Common myeloid progenitor, CD34-positive (primary cell): ENCODE results near the gene ZNF385B. TPM values are rescaled to one million over a fixed set of nuclear protein-coding genes. Genes with fewer than 3 reads are reported as not detected.

Experiments
- CTCF ChIA-PET: fragments of 350-600 bp; sonication (Branson Sonifier 250); formaldehyde crosslinking; loops from one replicate; lab custom pipeline; 2021; ENCODE audit warnings: antibody characterized with exemption; lab: Charles Lee
- POLR2A ChIA-PET: fragments of 350-600 bp; sonication (Branson Sonifier 250); formaldehyde crosslinking; loops from one replicate; lab custom pipeline; 2021; ENCODE audit warnings: antibody characterized with exemption; lab: Charles Lee
- DNase-seq, 3 donors: peaks; one replicate each; pipeline versions ENCODE4 v3.0.0 to v3.0.0-alpha.2; 2013
- H3K27ac ChIP-seq, 2 experiments: 1 replicate in 1 of 2; 2 replicates in 1 of 2; pipeline ENCODE4 v1.7.0; 2013; ENCODE audit warnings: inconsistent platforms in 2 of 2, low read length in 2 of 2, mild to moderate bottlenecking in 2 of 2, low read depth in 1 of 2, moderate library complexity in 1 of 2; ENCODE audit not compliant: severe bottlenecking in 2 of 2, insufficient read depth in 1 of 2, poor library complexity in 1 of 2
- H3K27me3 ChIP-seq, 5 experiments: replicated peaks in 2 of 5; 1 replicate in 3 of 5; 2 replicates in 2 of 5; pipeline versions ENCODE4 v1.6.1 to v1.7.0; 2013; ENCODE audit warnings: low read length in 4 of 5, mild to moderate bottlenecking in 2 of 5, moderate library complexity in 2 of 5, inconsistent platforms in 1 of 5; ENCODE audit not compliant: insufficient read depth in 5 of 5, control insufficient read depth in 4 of 5
- H3K36me3 ChIP-seq, 4 experiments: 1 replicate in 2 of 4; 2 replicates in 2 of 4; pipeline versions ENCODE4 v1.6.1 to v1.7.0; 2013; ENCODE audit warnings: low read length in 3 of 4, control low read depth in 1 of 4, mild to moderate bottlenecking in 1 of 4; ENCODE audit not compliant: control insufficient read depth in 4 of 4, insufficient read depth in 4 of 4
- H3K4me1 ChIP-seq, 4 experiments: 1 replicate in 3 of 4; 2 replicates in 1 of 4; pipeline versions ENCODE4 v1.6.1 to v1.7.1; 2013; ENCODE audit warnings: low read length in 3 of 4, mild to moderate bottlenecking in 3 of 4, control low read depth in 1 of 4, inconsistent platforms in 1 of 4, moderate library complexity in 1 of 4; ENCODE audit not compliant: control insufficient read depth in 4 of 4, insufficient read depth in 4 of 4; ENCODE audit errors: control extremely low read depth in 1 of 4
- H3K4me3 ChIP-seq, 7 experiments: 1 replicate in 4 of 7; 2 replicates in 3 of 7; pipeline versions ENCODE4 v1.5.1 to v1.7.0; 2013; ENCODE audit warnings: mild to moderate bottlenecking in 7 of 7, low read length in 6 of 7, moderate library complexity in 6 of 7, inconsistent platforms in 2 of 7, low read depth in 2 of 7, control low read depth in 1 of 7; ENCODE audit not compliant: insufficient read depth in 4 of 7, control insufficient read depth in 1 of 7; ENCODE audit errors: extremely low read depth in 1 of 7
- H3K9me3 ChIP-seq, 5 experiments: 1 replicate in 4 of 5; 2 replicates in 1 of 5; pipeline versions ENCODE4 v1.6.1 to v1.7.1; 2013; ENCODE audit warnings: low read length in 4 of 5, mild to moderate bottlenecking in 2 of 5, inconsistent platforms in 1 of 5, low read depth in 1 of 5, moderate library complexity in 1 of 5; ENCODE audit not compliant: control insufficient read depth in 4 of 5, insufficient read depth in 2 of 5; ENCODE audit errors: control extremely low read depth in 1 of 5
- WGBS: methylation state at CpG from one replicate; pipeline ENCODE4 v1.1.5; 2013; ENCODE audit not compliant: insufficient coverage; 5-methylcytosine and 5-hydroxymethylcytosine counted together
- polyA plus RNA-seq: library from polyadenylated mRNA; unstranded; fragments of 120-200 nt; gene quantifications from one replicate; pipeline ENCODE4 v1.2.1, GENCODE V29; 2013

Gene ZNF385B
- polyA plus RNA-seq = not detected

DNA sequence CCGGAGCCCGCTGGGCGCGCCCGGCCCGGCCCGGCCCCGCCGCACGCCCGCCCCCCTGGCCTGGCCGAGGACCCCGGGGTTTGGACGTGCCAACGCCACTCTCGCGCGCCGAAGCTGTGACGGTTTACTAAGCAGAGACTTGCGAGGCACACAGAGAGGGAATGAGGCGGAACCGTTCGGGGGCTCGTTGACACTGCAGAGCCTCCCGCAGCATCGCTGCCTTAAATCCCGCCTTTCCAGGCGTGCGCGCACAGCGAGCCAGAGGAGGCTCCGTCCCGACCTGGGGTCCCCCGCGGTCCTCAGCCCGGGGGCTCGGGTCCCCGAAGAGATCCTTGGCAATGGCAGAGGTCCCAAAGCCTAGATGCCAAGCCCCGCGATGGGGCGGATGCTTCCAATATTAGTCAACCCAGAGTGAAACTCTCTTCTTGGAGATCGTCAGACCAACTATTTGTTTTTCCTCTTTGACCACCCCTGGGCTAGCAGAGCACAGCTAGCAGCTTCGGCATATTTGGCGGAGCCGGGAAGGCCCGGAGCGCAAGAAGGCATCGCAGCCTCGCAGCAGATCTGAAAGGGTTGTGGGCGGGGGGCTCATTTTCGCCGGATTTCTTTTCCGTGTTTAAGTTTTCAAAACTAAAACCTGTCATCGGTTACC, at the start of gene ZNF385B:
TSS of gene ZNF385B (minus strand) at position 197 of the 652 bp plus-strand sequence.
- DNase-seq = peak in 2 of 3 donors; percentile 41 to 46
- H3K4me3 ChIP-seq = peak within 1 kb of the TSS in 6 of 7 experiments; percentile 37 to 72 (median 57)
- no peak within 1 kb of the TSS for H3K27ac ChIP-seq
- peaks cover 0 to 3% (median 0%) of the 10 kb centered on the region in 5 experiments for H3K9me3 ChIP-seq
- H3K27me3 ChIP-seq = peaks cover 25 to 85% (median 35%) of the 10 kb centered on the region in 5 experiments
- H3K4me1 ChIP-seq = peaks cover 0 to 19% (median 16%) of the 10 kb centered on the region in 4 experiments
- ChIA-PET CTCF (no interaction called here), POLR2A (no interaction called here)
- WGBS = 1% methylated on average over 54 of the region's 55 CpGs
- H3K36me3 ChIP-seq = no peaks in the 10 kb centered on the region

DNA sequence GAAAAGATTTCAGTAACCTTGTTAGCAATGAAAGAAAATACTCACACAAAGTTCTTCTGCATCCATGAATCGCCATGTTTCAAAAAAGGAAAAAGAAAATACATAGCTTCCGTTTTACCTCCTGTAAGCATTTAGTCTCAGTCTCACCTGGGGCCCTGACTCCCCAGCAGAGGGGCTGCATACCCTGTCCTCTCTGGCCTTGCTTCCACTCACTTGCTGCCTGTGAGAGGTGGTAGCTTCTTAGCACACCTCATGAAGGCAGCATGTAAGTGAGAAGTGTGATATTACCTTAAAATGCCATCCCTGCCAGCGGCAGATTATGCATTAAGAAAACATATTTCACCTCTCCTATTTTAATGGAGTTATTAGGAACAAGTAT, 49.3 kb upstream of the ZNF385B start:
- Histone ChIP-seq H3K27me3 (no peaks in the 10 kb centered on the region), H3K4me3 (no peak overlapping the region), H3K9me3 (peaks cover 0 to 2% (median 0%) of the 10 kb centered on the region in 5 experiments), H3K4me1 (no peaks in the 10 kb centered on the region), H3K36me3 (no peaks in the 10 kb centered on the region), H3K27ac (no peak overlapping the region)
- 75% methylated on average over 1 of the region's 3 CpGs for WGBS
- no peak for DNase-seq
- ChIA-PET POLR2A (no interaction called here), CTCF (no interaction called here)

DNA sequence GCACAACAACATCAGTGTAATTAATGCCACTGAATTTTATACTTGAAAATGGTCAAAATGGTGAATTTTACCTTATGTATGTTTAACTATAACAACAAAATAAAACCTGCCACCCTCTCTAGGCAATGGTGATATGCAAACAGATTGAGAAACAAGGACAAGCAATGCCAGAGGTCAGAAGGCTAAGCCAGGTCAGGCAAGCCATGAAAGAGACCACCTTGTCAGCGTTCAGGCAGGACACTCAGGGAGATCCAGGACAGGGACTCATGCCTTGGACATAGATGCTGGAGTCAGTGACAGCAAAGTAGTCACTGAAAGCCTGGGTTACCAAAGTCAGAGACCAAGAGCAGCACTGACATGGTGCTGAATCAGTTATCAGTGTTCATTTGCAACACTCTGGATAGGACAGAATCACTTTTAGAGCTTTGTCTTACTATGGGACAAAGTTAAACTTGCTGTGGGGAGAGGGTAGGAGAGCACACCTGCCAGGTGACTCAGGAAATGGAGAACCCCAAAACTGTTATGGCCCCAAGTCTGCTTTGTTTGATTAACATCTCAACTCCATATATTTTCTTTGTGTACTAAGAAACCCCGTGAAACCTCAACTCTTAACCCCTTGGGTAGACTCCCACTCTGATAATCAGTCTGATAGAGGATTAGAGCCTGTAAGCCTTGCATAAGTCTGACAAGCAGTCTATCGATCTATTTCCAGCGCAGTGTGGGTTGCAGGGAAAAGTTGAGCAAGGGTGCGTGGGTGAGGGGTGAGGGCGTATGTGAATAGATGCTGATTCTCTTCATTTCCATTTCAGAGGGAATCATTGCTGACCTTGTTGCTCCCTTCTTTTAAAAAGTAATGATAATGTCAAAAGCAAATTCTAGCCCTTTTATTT, 48.7 kb upstream of the ZNF385B start:
- H3K9me3 ChIP-seq = peaks cover 0 to 2% (median 0%) of the 10 kb centered on the region in 5 experiments
- DNase-seq = no peak
- 92% methylated on average over 5 of the region's 6 CpGs for WGBS
- CTCF ChIA-PET = no interaction called here
- H3K36me3 ChIP-seq = no peaks in the 10 kb centered on the region
- H3K27ac ChIP-seq = no peak overlapping the region
- H3K4me3 ChIP-seq = no peak overlapping the region
- POLR2A ChIA-PET = no interaction called here
- H3K4me1 ChIP-seq = no peaks in the 10 kb centered on the region
- no peaks in the 10 kb centered on the region for H3K27me3 ChIP-seq

DNA sequence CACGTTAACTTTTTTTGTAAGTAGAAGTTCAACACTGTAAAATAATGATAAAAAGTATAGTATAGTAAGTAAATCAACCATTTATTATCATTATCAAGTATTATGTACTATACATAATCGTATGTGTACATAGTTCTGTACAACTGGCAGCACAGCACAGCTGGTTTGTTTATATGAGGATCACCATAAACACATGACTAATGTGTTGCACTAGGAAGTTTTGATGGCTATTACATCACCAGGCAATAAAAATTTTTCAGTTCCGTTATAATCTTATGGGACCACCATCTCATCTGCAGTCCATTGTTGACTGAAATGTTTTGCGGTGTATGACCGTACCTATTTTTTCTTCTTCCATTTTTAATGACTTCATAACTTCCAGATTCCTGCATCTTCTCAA, 39.2 kb upstream of the ZNF385B start:
- POLR2A ChIA-PET = no interaction called here

DNA sequence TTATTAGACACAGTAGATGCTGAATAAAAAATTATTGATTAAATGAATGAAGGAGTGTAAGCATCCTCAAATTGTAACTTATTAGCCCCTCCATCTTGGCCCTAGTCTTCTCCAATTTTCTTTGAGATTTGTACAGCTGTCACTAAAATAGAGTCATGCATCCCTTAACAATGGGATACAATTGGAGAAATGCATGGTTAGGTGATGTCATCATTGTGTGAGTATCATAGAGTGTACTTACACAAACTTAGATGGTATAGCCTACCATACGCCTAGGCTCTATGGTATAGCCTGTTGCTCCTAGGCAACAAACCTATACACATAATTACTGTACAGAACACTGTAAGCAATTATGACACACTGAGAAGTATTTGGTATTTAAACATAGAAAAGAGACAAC, 38.3 kb upstream of the ZNF385B start:
- no peak for DNase-seq
- CTCF ChIA-PET = no interaction called here
- POLR2A ChIA-PET = no interaction called here
- no CpG with 5 or more reads among the region's 1 CpG for WGBS
- Histone ChIP-seq H3K4me1 (no peaks in the 10 kb centered on the region), H3K27me3 (no peaks in the 10 kb centered on the region), H3K4me3 (no peak overlapping the region), H3K36me3 (no peaks in the 10 kb centered on the region), H3K27ac (no peak overlapping the region), H3K9me3 (peaks cover 0 to 1% (median 0%) of the 10 kb centered on the region in 5 experiments)

More for the DNA sequence above, 39.2 kb upstream of the ZNF385B start:
- Histone ChIP-seq H3K36me3 (no peaks in the 10 kb centered on the region), H3K4me3 (no peak overlapping the region), H3K27ac (no peak overlapping the region), H3K27me3 (no peaks in the 10 kb centered on the region), H3K4me1 (no peaks in the 10 kb centered on the region), H3K9me3 (peaks cover 0 to 1% (median 0%) of the 10 kb centered on the region in 5 experiments)
- DNase-seq = no peak
- WGBS = no CpG with 5 or more reads among the region's 5 CpGs
- CTCF ChIA-PET = no interaction called here

DNA sequence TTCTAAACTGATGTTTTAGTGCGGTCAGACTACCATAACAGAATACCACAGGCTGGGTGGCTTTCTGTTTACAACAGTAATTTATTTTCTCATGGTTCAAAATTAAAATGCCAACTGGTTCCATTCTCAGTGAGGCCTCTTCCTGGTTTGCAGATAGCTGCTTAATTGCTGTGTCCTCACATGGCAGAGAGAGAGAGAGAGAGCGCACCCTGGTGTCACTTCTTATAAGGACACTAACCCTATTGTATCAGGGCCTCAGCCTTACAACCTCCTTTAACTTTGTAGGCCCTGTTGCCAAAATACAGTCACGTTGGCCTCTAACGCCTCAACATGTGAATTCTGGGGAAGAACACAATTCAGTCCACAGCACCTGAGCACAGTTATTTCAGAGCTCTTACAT, 37.5 kb upstream of the ZNF385B start:
- 89% methylated on average over 2 of the region's 4 CpGs for WGBS
- Histone ChIP-seq H3K4me3 (no peak overlapping the region), H3K36me3 (no peaks in the 10 kb centered on the region), H3K27ac (no peak overlapping the region), H3K27me3 (no peaks in the 10 kb centered on the region), H3K9me3 (peaks cover 0 to 1% (median 0%) of the 10 kb centered on the region in 5 experiments), H3K4me1 (no peaks in the 10 kb centered on the region)
- ChIA-PET CTCF (no interaction called here), POLR2A (no interaction called here)
- peak; percentile 2 to 14 (median 8) for DNase-seq

DNA sequence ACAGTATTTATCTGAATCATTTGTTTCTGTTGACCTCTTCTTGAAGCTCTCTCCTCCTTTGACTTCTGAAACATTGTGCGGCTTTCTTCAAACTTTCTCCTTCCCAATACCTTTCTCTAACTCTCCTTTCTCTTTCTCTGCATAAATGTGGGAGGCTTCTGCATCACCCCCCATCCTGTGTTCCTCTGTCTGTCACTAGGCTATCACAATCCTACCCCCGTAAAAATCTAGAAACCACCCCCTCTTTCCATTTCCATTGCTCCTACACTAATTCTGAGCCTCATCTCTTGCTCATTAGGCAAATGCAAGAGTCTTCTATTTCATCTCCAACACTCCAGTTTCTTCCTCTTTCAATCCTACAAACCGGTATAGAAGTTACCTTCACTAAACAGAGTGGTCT, 32.2 kb upstream of the ZNF385B start:
- no peaks in the 10 kb centered on the region for H3K36me3 ChIP-seq
- 96% methylated on average over 2 of the region's 3 CpGs for WGBS
- no peak overlapping the region for H3K27ac ChIP-seq
- H3K9me3 ChIP-seq = peaks cover 0 to 7% (median 0%) of the 10 kb centered on the region in 5 experiments
- POLR2A ChIA-PET = no interaction called here
- DNase-seq = no peak
- CTCF ChIA-PET = no interaction called here
- H3K4me1 ChIP-seq = no peaks in the 10 kb centered on the region
- H3K27me3 ChIP-seq = no peaks in the 10 kb centered on the region
- H3K4me3 ChIP-seq = no peak overlapping the region
